GDM1 (cell line): Measurements from ENCODE around the gene PANX2.
"Not testable (repeated sequence)": the region's sequence is repeated elsewhere in the genome, so short reads cannot be mapped to it uniquely, and the experiment has no call there.

Experiments used
- DNase-seq: peaks from one replicate; lab custom pipeline; 2025; lab: John Stamatoyannopoulos, UW

Gene PANX2

GRCh38 chr22:50199251-50199721 is 28.8 kb downstream of the PANX2 start:
- DNase-seq: no peak

GRCh38 chr22:50199829-50200460 is 29.4 kb downstream of the PANX2 start:
- DNase-seq: no peak

GRCh38 chr22:50200461-50201190 is 30.1 kb downstream of the PANX2 start, which contains the start of gene SELENOO:
Gene SELENOO (plus strand): TSS chr22:50201011. CDS start chr22:50201037, 26 bp downstream.
- DNase-seq: peak; percentile 84

GRCh38 chr22:50201191-50202129 is 30.9 kb downstream of the PANX2 start:
- DNase-seq: no peak

GRCh38 chr22:50202130-50202666 is 31.7 kb downstream of the PANX2 start:
- no peak for DNase-seq

GRCh38 chr22:50203288-50203687 is 32.8 kb downstream of the PANX2 start:
- no peak for DNase-seq

GRCh38 chr22:50204571-50204970 is 34.0 kb downstream of the PANX2 start:
- DNase-seq: no peak

GRCh38 chr22:50204998-50205397 is 34.5 kb downstream of the PANX2 start:
- not testable (repeated sequence) for DNase-seq

GRCh38 chr22:50205781-50206569 is 35.4 kb downstream of the PANX2 start:
- DNase-seq: no peak

GRCh38 chr22:50206599-50206998 is 36.1 kb downstream of the PANX2 start:
- no peak for DNase-seq

GRCh38 chr22:50207383-50208140 is 37.0 kb downstream of the PANX2 start:
- DNase-seq: no peak

- no peak for DNase-seq
These were observed 38.0 kb downstream of the PANX2 start for GRCh38 chr22:50208430-50208938.

GRCh38 chr22:50208939-50209892 is 38.7 kb downstream of the PANX2 start:
- DNase-seq: no peak

- peak; percentile 48 for DNase-seq
These were observed 39.4 kb downstream of the PANX2 start for GRCh38 chr22:50209893-50210292.

- no peak for DNase-seq
These were observed 40.0 kb downstream of the PANX2 start for GRCh38 chr22:50210378-50211139.

- no peak for DNase-seq
These were observed 40.6 kb downstream of the PANX2 start for GRCh38 chr22:50211147-50211546.

- DNase-seq: no peak
These were observed 42.7 kb downstream of the PANX2 start for GRCh38 chr22:50213263-50213662.
